ENCODE data around the gene SERINC5.

Gene SERINC5

GRCh38 chr5:80172067-80172695 lies 83.7 kb downstream of the SERINC5 start:
- H3K36me3 ChIP-seq, result no peaks in the 10 kb centered on the region
- no peak for DNase-seq
- no peaks in the 10 kb centered on the region for H3K27me3 ChIP-seq (ENCODE audit: insufficient read depth, low read depth, severe bottlenecking)
- no peaks in the 10 kb centered on the region for H3K9me3 ChIP-seq (ENCODE audit: severe bottlenecking)
- H3K4me3 ChIP-seq (ENCODE audit: low read depth, low read length), result no peak overlapping the region
- H3K27ac ChIP-seq, result no peak overlapping the region
- no peak for TF ChIP-seq CTCF (IDR thresholded peaks at IDR 0.05; ENCODE audit: low read depth, low read length)

DNA sequence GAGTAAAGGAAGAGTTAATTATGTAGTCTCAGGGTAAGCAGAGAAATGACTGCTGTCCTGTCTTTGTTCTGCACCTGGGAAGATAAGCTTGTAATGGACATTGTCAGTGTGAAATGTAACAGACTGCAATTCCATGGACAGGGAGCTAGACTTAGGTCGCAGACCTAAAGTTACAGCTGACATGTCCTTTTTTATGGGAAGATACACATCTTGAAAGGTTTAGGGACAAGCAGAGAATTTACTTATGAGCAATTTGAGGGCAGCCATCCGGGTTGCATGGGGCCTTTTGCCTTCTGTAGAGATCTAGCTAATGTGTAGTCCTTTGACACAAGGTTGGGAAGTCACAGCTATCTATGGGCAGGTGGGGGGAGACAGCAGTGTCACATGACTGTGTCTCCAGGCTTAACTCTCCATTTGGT lies 85.7 kb downstream of the SERINC5 start:
- Histone ChIP-seq H3K27me3 (ENCODE audit: insufficient read depth, low read depth, severe bottlenecking) (no peaks in the 10 kb centered on the region), H3K27ac (no peak overlapping the region), H3K9me3 (ENCODE audit: severe bottlenecking) (no peaks in the 10 kb centered on the region), H3K4me3 (ENCODE audit: low read depth, low read length) (no peak overlapping the region), H3K36me3 (no peaks in the 10 kb centered on the region)
- no peak for TF ChIP-seq CTCF (IDR thresholded peaks at IDR 0.05; ENCODE audit: low read depth, low read length)
- DNase-seq, result no peak

DNA sequence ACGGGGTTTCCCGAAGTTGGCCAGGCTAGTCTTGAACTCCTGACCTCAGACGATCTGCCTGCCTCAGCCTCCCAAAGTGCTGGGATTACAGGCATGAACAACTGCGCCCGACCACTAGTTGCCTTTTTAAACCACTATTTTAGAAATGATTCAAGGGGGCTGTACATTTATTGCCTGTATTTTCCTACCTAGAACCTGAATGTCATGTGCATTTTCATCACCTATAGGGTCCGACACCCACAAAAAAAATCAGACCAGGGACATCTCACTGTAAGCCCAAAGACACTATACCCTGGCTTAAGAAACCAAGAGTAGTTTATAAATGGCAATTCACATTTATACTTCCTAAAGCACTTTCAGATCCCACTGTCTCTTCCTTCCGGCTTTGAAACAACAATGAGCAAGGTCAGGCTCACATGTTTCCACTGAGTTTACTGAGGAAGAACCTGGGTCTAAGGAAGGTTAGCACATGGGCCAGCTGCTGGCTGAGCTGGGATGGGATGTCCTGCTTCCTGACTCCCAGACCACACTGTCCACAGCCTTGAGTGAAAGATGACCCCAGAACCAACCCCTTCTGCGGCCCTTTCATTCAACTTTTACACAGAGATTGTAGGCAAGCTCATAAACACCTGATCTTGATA lies 87.3 kb downstream of the SERINC5 start:
- Histone ChIP-seq H3K36me3 (no peaks in the 10 kb centered on the region), H3K4me3 (ENCODE audit: low read depth, low read length) (no peak overlapping the region), H3K27ac (no peak overlapping the region), H3K27me3 (ENCODE audit: insufficient read depth, low read depth, severe bottlenecking) (no peaks in the 10 kb centered on the region), H3K9me3 (ENCODE audit: severe bottlenecking) (no peaks in the 10 kb centered on the region)
- TF ChIP-seq CTCF (IDR thresholded peaks at IDR 0.05; ENCODE audit: low read depth, low read length), result no peak
- no peak for DNase-seq

DNA sequence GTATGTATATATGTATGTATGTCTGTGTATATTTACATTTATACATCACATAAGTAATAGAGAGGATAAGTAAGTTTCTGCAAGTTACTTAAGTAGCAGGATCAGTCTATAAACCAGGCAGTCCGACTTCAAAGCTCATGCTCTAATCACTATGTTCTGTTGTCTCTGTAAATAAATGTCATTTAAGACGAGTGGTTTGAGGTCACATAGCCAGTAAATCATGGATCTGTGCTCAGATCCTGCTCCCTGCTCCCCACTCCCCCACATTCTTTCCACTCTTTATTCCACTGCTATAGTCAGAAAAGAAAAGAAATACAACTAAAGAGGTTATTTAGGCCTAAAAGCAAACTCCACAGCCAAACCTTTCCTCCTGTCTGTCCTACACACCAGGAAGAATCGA lies 90.4 kb downstream of the SERINC5 start:
- Histone ChIP-seq H3K27ac (no peak overlapping the region), H3K36me3 (no peaks in the 10 kb centered on the region), H3K4me3 (ENCODE audit: low read depth, low read length) (no peak overlapping the region), H3K27me3 (ENCODE audit: insufficient read depth, low read depth, severe bottlenecking) (no peaks in the 10 kb centered on the region), H3K9me3 (ENCODE audit: severe bottlenecking) (no peaks in the 10 kb centered on the region)
- no peak for DNase-seq
- TF ChIP-seq CTCF (IDR thresholded peaks at IDR 0.05; ENCODE audit: low read depth, low read length), result no peak

GRCh38 chr5:80161165-80161564 lies 94.7 kb downstream of the SERINC5 start:
- H3K36me3 ChIP-seq, result no peaks in the 10 kb centered on the region
- DNase-seq, result no peak
- H3K4me3 ChIP-seq (ENCODE audit: low read depth, low read length), result no peak overlapping the region
- H3K27ac ChIP-seq, result no peak overlapping the region
- H3K27me3 ChIP-seq (ENCODE audit: insufficient read depth, low read depth, severe bottlenecking), result no peaks in the 10 kb centered on the region
- TF ChIP-seq CTCF (IDR thresholded peaks at IDR 0.05; ENCODE audit: low read depth, low read length), result no peak
- H3K9me3 ChIP-seq (ENCODE audit: severe bottlenecking), result no peaks in the 10 kb centered on the region

DNA sequence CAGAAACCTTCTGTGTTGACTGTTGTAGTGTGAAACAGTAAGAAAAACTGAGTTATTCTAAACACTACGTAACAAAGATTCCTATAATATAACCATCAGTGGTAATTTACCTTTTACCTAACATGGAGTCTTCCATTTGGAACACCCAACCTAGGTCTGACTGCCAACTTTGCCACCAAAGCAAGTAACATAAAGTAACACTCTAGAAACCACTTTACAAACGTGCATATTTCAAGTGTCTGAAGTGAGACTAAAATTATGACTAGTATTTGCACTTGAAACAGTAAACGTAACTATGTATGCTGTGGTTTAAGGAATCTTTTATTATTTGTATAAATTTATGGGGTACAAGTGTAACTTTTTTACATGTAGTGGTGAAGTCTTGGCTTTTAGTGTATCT lies 95.6 kb downstream of the SERINC5 start:
- no peak overlapping the region for H3K27ac ChIP-seq
- H3K4me3 ChIP-seq (ENCODE audit: low read depth, low read length), result no peak overlapping the region
- H3K27me3 ChIP-seq (ENCODE audit: insufficient read depth, low read depth, severe bottlenecking), result no peaks in the 10 kb centered on the region
- DNase-seq, result no peak
- no peaks in the 10 kb centered on the region for H3K9me3 ChIP-seq (ENCODE audit: severe bottlenecking)
- H3K36me3 ChIP-seq, result no peaks in the 10 kb centered on the region
- TF ChIP-seq CTCF (IDR thresholded peaks at IDR 0.05; ENCODE audit: low read depth, low read length), result no peak
